Osteoblast (primary cell): ENCODE data around the gene TOP3B. TPM values are rescaled to one million over a fixed set of nuclear protein-coding genes. Genes with fewer than 3 reads are reported as not detected.

Experiments used
- DNase-seq: peaks from one replicate; pipeline ENCODE4 v3.0.0; 2011; ENCODE audit warnings: low spot score, mixed read lengths; ENCODE audit not compliant: insufficient read length; ENCODE audit errors: missing footprints
- H2AFZ ChIP-seq: 2 replicates; pipeline ENCODE4 v1.6.0; 2011; ENCODE audit warnings: mild to moderate bottlenecking, low read length
- H3K27ac ChIP-seq: 2 replicates; pipeline ENCODE4 v1.5.1; 2011; ENCODE audit warnings: mild to moderate bottlenecking, low read depth, low read length, moderate library complexity
- H3K27me3 ChIP-seq: 2 replicates; pipeline ENCODE4 v1.6.0; 2012; ENCODE audit warnings: mild to moderate bottlenecking, control low read depth, inconsistent platforms, low read length, moderate library complexity; ENCODE audit not compliant: insufficient read depth
- H3K36me3 ChIP-seq: 2 replicates; pipeline ENCODE4 v1.5.1; 2011; ENCODE audit warnings: mild to moderate bottlenecking, low read length, control low read depth, moderate library complexity; ENCODE audit not compliant: insufficient read depth
- H3K4me1 ChIP-seq: 2 replicates; pipeline ENCODE4 v1.5.1; 2011; ENCODE audit warnings: mild to moderate bottlenecking, low read length, control low read depth, moderate library complexity; ENCODE audit not compliant: insufficient read depth
- H3K4me2 ChIP-seq: 2 replicates; pipeline ENCODE4 v1.6.0; 2011; ENCODE audit warnings: mild to moderate bottlenecking, low read length; ENCODE audit not compliant: insufficient read depth
- H3K4me3 ChIP-seq: fragments of 200-600 bp; sonication (generic); 3 replicates; pipeline ENCODE4 v1.5.1; 2012; ENCODE audit warnings: mild to moderate bottlenecking, low read length, inconsistent platforms; ENCODE audit not compliant: insufficient read depth
- H3K79me2 ChIP-seq: 2 replicates; pipeline ENCODE4 v1.6.0; 2012; ENCODE audit warnings: mild to moderate bottlenecking, low read length, control low read depth, inconsistent platforms; ENCODE audit not compliant: insufficient read depth
- H3K9me3 ChIP-seq: 2 replicates; pipeline ENCODE4 v1.5.1; 2011; ENCODE audit warnings: low read depth, low read length, control low read depth
- H4K20me1 ChIP-seq: 2 replicates; pipeline ENCODE4 v1.6.0; 2012; ENCODE audit warnings: mild to moderate bottlenecking, low read length, control low read depth; ENCODE audit not compliant: insufficient read depth
- total RNA-seq: library from RNA; depleted of rRNA; stranded (reverse); fragments of >200 nt; gene quantifications from 2 replicates; pipeline ENCODE4 v1.2.3, GENCODE V29; 2012
- TF ChIP-seq, protein P1 (sequence below): IDR thresholded peaks from 2 replicates; pipeline ENCODE4 v1.5.1; 2011; ENCODE audit warnings: mild to moderate bottlenecking, low read depth, low read length, moderate library complexity; ENCODE audit errors: extremely low read depth

Gene TOP3B
- total RNA-seq, 1 donor, result 27.9 TPM

- Histone ChIP-seq H3K79me2 (no peaks in the 10 kb centered on the region), H4K20me1 (no peaks in the 10 kb centered on the region), H2AFZ (no peak overlapping the region), H3K4me2 (no peak overlapping the region), H3K27me3 (no peaks in the 10 kb centered on the region), H3K36me3 (no peaks in the 10 kb centered on the region), H3K9me3 (no peaks in the 10 kb centered on the region), H3K27ac (no peak overlapping the region), H3K4me3 (no peak overlapping the region), H3K4me1 (no peaks in the 10 kb centered on the region)
- TF ChIP-seq, protein P1, sequence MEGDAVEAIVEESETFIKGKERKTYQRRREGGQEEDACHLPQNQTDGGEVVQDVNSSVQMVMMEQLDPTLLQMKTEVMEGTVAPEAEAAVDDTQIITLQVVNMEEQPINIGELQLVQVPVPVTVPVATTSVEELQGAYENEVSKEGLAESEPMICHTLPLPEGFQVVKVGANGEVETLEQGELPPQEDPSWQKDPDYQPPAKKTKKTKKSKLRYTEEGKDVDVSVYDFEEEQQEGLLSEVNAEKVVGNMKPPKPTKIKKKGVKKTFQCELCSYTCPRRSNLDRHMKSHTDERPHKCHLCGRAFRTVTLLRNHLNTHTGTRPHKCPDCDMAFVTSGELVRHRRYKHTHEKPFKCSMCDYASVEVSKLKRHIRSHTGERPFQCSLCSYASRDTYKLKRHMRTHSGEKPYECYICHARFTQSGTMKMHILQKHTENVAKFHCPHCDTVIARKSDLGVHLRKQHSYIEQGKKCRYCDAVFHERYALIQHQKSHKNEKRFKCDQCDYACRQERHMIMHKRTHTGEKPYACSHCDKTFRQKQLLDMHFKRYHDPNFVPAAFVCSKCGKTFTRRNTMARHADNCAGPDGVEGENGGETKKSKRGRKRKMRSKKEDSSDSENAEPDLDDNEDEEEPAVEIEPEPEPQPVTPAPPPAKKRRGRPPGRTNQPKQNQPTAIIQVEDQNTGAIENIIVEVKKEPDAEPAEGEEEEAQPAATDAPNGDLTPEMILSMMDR, result no peak
- DNase-seq, result no peak
These were observed 45.4 kb upstream of the TOP3B start for GRCh38 chr22:22027955-22028354.

GRCh38 chr22:22026157-22026831 is 43.7 kb upstream of the TOP3B start:
- no peaks in the 10 kb centered on the region for H3K4me1 ChIP-seq
- no peak overlapping the region for H3K4me3 ChIP-seq
- no peaks in the 10 kb centered on the region for H3K36me3 ChIP-seq
- TF ChIP-seq, protein P1, result no peak
- no peaks in the 10 kb centered on the region for H4K20me1 ChIP-seq
- DNase-seq, result no peak
- H2AFZ ChIP-seq, result no peak overlapping the region
- no peak overlapping the region for H3K4me2 ChIP-seq
- no peaks in the 10 kb centered on the region for H3K79me2 ChIP-seq
- no peak overlapping the region for H3K27ac ChIP-seq
- H3K9me3 ChIP-seq, result no peaks in the 10 kb centered on the region
- no peaks in the 10 kb centered on the region for H3K27me3 ChIP-seq

DNA sequence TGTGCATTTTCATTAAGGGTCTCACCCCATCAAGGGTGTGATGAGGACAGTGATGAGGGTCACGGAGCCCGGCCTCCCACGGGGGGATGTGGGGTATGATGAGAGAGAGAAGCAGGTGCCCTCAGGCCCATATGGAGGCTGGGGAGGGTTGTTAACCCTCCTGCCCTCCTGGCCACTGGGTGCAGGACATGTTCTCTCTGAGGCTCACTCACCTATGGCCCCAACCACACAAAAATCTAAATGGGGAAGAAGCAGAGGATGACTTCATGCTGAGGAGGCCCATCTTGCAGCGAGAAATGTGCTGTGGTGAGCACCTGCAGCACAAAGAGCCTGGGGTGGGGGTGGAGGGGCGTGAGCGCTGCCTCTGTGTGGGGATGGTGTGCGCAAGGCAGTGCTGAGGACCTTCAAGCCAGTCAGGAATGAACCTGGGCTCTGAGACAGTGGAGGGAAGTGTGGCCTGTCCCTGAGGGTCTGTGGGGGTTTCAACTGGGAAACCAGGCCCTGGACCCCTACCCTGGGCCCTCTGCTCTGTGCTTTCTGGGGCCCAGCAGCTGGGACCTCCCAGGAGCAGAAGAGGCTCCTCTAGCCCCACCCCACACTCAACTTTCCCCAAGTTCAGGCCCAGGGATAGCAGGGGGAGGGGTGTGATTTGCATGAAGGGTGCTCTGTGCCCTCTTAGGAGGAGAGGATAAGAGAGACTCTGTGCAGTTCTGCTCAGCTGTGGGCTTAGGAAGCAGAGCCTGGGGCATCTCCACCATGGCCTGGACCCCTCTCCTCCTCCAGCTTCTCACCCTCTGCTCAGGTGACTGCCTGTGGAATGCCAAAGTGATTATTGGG is 43.0 kb upstream of the TOP3B start:
- no peaks in the 10 kb centered on the region for H3K79me2 ChIP-seq
- H4K20me1 ChIP-seq, result no peaks in the 10 kb centered on the region
- no peak overlapping the region for H2AFZ ChIP-seq
- no peaks in the 10 kb centered on the region for H3K4me1 ChIP-seq
- TF ChIP-seq, protein P1, result no peak
- no peak overlapping the region for H3K27ac ChIP-seq
- no peaks in the 10 kb centered on the region for H3K9me3 ChIP-seq
- H3K4me3 ChIP-seq, result no peak overlapping the region
- no peak overlapping the region for H3K4me2 ChIP-seq
- no peak for DNase-seq
- no peaks in the 10 kb centered on the region for H3K27me3 ChIP-seq
- H3K36me3 ChIP-seq, result no peaks in the 10 kb centered on the region

DNA sequence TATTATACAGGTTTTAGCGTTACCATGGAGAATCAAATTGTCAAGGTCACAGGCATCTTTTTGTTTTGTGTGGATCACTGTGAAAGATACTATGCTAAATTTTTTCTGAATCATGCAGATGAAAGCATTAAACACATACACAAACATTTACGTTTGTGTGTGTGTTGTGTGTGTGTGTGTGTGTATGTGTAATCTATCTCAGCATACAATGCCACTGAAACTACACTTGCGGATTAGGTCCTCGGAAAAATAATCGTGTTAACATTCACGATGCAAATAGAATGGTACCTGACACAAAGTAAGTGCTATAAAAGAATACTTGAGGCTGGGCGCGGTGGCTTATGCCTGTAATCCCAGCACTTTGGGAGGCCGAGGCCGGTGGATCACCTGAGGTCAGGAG is 41.9 kb upstream of the TOP3B start:
- H3K4me3 ChIP-seq, result no peak overlapping the region
- H4K20me1 ChIP-seq, result no peaks in the 10 kb centered on the region
- H3K27ac ChIP-seq, result no peak overlapping the region
- H3K27me3 ChIP-seq, result peaks cover 3% of the 10 kb centered on the region
- H2AFZ ChIP-seq, result no peak overlapping the region
- H3K4me1 ChIP-seq, result no peaks in the 10 kb centered on the region
- no peaks in the 10 kb centered on the region for H3K9me3 ChIP-seq
- DNase-seq, result no peak
- TF ChIP-seq, protein P1, result no peak
- no peak overlapping the region for H3K4me2 ChIP-seq
- H3K36me3 ChIP-seq, result no peaks in the 10 kb centered on the region
- no peaks in the 10 kb centered on the region for H3K79me2 ChIP-seq
